Suprapubic skin (tissue), 4 donors: ENCODE measurements around the gene KBTBD7. TPM values are rescaled to one million over a fixed set of nuclear protein-coding genes. Genes with fewer than 3 reads are reported as not detected.

Experiments used
- DNase-seq, 2 donors: peaks; one replicate each; pipeline ENCODE4 v3.0.0-alpha.2; 2019; ENCODE audit warnings: low spot score in 2 of 2
- H3K27ac ChIP-seq: fragments of 200-600 bp; sonication (generic); one replicate; pipeline ENCODE4 v1.5.1; 2019
- H3K27me3 ChIP-seq: fragments of 200-600 bp; sonication (generic); one replicate; pipeline ENCODE4 v1.5.1; 2019
- H3K36me3 ChIP-seq: fragments of 200-600 bp; sonication (generic); one replicate; pipeline ENCODE4 v1.5.1; 2019
- H3K4me1 ChIP-seq: fragments of 200-600 bp; sonication (generic); one replicate; pipeline ENCODE4 v1.5.1; 2019
- H3K4me3 ChIP-seq: fragments of 200-600 bp; sonication (generic); one replicate; pipeline ENCODE4 v1.5.1; 2019; ENCODE audit warnings: mild to moderate bottlenecking
- H3K9me3 ChIP-seq: fragments of 200-600 bp; sonication (generic); one replicate; pipeline ENCODE4 v1.5.1; 2019
- CTCF ChIP-seq, 2 donors: fragments of 200-600 bp in 1 of 2; fragments of 450-650 bp in 1 of 2; sonication (generic) in 1 of 2; IDR thresholded peaks; one replicate each; pipeline ENCODE4 v1.5.1; 2016 to 2019; ENCODE audit warnings: antibody characterized with exemption in 2 of 2, mild to moderate bottlenecking in 1 of 2, moderate library complexity in 1 of 2
- EP300 ChIP-seq: sonication (generic); formaldehyde crosslinking; IDR thresholded peaks from one replicate; pipeline ENCODE4 v1.6.1; 2017; ENCODE audit warnings: antibody characterized with exemption
- POLR2A ChIP-seq, 2 donors: fragments of 450-650 bp; IDR thresholded peaks; one replicate each; pipeline ENCODE4 v1.6.1; 2017; ENCODE audit warnings: antibody characterized with exemption in 2 of 2, mild to moderate bottlenecking in 2 of 2, moderate library complexity in 2 of 2
- POLR2AphosphoS5 ChIP-seq, 3 donors: sonication (generic); formaldehyde crosslinking; IDR thresholded peaks; one replicate each; pipeline ENCODE4 v1.6.1; 2017; ENCODE audit warnings: antibody characterized with exemption in 3 of 3
- WGBS: methylation state at CpG from one replicate; pipeline ENCODE4 v1.1.5; 2018; 5-methylcytosine and 5-hydroxymethylcytosine counted together
- total RNA-seq, 4 donors: library from RNA; depleted of rRNA; stranded (reverse); fragments of >200 nt; gene quantifications; one replicate each; pipeline ENCODE4 v1.1.0, GENCODE V29; 2016

The KBTBD7 gene
- total RNA-seq, 4 donors from 2014 or later: 4.5 to 8.0 (median 6.0) TPM

- H3K4me1 ChIP-seq: no peaks in the 10 kb centered on the region
- WGBS: 58% methylated on average over 4 of the region's 4 CpGs
- H3K9me3 ChIP-seq: peaks cover 13% of the 10 kb centered on the region
- no peaks in the 10 kb centered on the region for H3K27me3 ChIP-seq
- no peak for TF ChIP-seq POLR2A (IDR thresholded peaks at IDR 0.05)
- DNase-seq: no peak
- H3K4me3 ChIP-seq: no peak overlapping the region
- H3K36me3 ChIP-seq: no peaks in the 10 kb centered on the region
- no peak overlapping the region for H3K27ac ChIP-seq
These were observed 49.0 kb downstream of the KBTBD7 start for GRCh38 chr13:41145136-41145908.

GRCh38 chr13:41144576-41144975 lies 49.8 kb downstream of the KBTBD7 start:
- TF ChIP-seq POLR2AphosphoS5 (IDR thresholded peaks at IDR 0.05) (no peak), CTCF (IDR thresholded peaks at IDR 0.05) (no peak), EP300 (no peak), POLR2A (IDR thresholded peaks at IDR 0.05) (no peak)
- DNase-seq: no peak
- no peak overlapping the region for H3K27ac ChIP-seq
- H3K27me3 ChIP-seq: no peaks in the 10 kb centered on the region
- H3K4me3 ChIP-seq: no peak overlapping the region
- H3K4me1 ChIP-seq: no peaks in the 10 kb centered on the region
- H3K36me3 ChIP-seq: no peaks in the 10 kb centered on the region
- H3K9me3 ChIP-seq: peaks cover 13% of the 10 kb centered on the region
- WGBS: 76% methylated on average over 2 of the region's 2 CpGs

Other genes starting within 250 kb of the KBTBD7 start
- gene ELF1, start 175.3 kb downstream of the KBTBD7 start, total RNA-seq: 100 to 1,000 TPM in 3 of 4 donors, 10 to 100 TPM in 1; 81.7 to 123 (median 111) TPM
- 10 to 100 TPM in 3 of 4 donors, 1 to 10 TPM in 1; 6.1 to 14.6 (median 11.5) TPM for gene WBP4, start 133.1 kb downstream of the KBTBD7 start, total RNA-seq
- gene KBTBD6, start 61.8 kb downstream of the KBTBD7 start, total RNA-seq: 1 to 10 TPM; 3.7 to 7.3 (median 5.0) TPM
- gene MTRF1, start 69.0 kb upstream of the KBTBD7 start, total RNA-seq: 10 to 100 TPM in 1 of 4 donors, 1 to 10 TPM in 3; 7.0 to 12.9 (median 7.6) TPM
- gene NAA16, start 116.7 kb upstream of the KBTBD7 start, total RNA-seq: 10 to 100 TPM; 14.3 to 41.0 (median 22.6) TPM